ENCODE data around the gene ESYT2. TPM values are rescaled to one million over a fixed set of nuclear protein-coding genes. Genes with fewer than 3 reads are reported as not detected.
"Not testable (repeated sequence)": the region's sequence is repeated elsewhere in the genome, so short reads cannot be mapped to it uniquely, and the experiment has no call there.

Gene ESYT2
- total RNA-seq, 2 donors from 2014 or later, result 145 to 181 TPM

DNA sequence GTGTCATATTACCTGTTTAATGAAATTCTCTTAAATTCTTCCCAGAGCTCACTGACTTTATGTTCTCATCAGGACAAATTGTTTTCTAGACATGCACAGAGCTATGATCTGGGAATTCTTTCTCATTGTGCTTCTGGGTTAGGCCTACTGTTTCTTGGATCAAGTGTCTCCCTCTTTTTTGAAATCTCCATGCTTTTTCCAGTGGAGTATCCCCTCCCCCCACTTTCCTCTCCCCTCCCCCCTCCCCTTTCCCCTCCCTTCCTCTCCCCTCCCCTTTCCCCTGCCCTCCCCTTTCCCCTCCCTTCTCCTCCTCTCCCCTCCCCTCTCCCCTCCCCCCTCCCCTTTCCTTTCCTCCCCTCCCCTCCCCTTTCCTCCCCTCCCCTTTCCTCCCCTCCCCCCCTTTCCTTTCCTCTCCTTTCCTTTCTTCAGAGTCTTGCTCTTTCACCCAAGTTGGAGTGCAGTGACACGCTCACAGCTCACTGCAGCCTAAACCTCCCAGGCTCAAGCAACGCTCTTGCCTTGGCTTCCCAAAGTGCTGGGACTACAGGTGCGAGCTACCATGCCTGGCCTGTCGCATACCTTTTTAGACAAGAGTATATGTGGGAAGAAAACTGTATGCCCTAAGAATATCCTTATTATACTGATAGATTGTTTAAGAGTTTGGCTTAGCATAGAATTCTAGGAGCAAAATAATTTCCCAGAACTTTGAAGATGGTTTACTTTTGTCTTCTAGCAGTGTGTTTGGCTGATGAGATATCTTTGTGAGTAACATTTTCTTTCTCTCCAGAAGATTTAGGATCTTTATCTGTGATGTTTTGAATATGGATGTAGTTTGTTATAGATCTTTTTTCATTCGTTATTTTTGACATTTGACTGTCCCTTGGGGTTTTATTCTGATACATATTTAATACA, 29.5 kb upstream of the ESYT2 start:
- DNase-seq (ENCODE audit: low spot score), result no peak

DNA sequence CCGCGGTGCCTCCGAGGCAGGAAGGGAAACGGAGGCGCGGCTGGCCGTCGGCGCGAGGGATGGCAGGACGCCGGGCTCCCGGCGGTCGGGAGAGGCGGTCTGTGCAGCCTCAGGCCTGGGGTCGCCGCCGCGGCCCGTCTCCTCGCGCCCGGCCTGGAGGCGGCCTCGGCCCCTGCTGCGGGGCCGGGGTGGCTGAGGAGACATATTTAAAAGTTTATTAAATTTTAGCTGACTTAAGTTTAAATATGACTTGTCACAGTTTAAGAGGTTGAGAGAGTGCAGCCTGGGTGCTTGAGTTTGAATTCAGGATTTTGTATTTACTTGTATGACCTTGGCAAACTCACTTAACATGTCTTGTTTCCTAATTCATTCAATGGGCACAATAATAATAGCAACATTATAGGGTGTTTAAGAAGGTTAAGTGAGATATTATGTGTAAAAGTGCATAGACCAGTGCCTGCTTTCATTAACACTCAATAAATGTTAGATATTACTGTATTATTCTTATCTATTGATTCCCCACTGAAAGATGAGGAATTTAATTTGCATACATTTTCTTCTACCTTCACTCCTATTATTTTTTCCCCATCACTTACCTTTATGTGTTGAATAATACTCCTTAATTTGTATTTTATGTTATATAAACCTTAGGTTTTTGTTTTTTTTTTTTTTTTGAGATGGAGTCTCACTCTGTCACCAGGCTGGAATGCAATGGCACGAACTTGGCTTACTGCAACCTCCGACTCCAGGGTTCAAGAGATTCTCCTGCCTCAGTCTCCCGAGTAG, 27.8 kb upstream of the ESYT2 start:
- intact Hi-C loops (cut with DNase I), result no loop called here
- DNase-seq (ENCODE audit: low spot score), result no peak

More for the DNA sequence above, 29.5 kb upstream of the ESYT2 start:
- intact Hi-C loops (cut with DNase I), result no loop called here

- intact Hi-C loops (cut with DNase I), result no loop called here
- DNase-seq (ENCODE audit: low spot score), result no peak
Measured at GRCh38 chr7:158854681-158855081, 25.4 kb upstream of the ESYT2 start.

- no peak for DNase-seq (ENCODE audit: low spot score)
- intact Hi-C loops (cut with DNase I), result no loop called here
Measured at GRCh38 chr7:158850545-158851102, 21.3 kb upstream of the ESYT2 start.

GRCh38 chr7:158849768-158850544, 20.6 kb upstream of the ESYT2 start:
- intact Hi-C loops (cut with DNase I), result no loop called here
- no peak for DNase-seq (ENCODE audit: low spot score)

- no peak for DNase-seq (ENCODE audit: low spot score)
- intact Hi-C loops (cut with DNase I), result no loop called here
Measured at GRCh38 chr7:158849442-158849767, 20.1 kb upstream of the ESYT2 start.

DNA sequence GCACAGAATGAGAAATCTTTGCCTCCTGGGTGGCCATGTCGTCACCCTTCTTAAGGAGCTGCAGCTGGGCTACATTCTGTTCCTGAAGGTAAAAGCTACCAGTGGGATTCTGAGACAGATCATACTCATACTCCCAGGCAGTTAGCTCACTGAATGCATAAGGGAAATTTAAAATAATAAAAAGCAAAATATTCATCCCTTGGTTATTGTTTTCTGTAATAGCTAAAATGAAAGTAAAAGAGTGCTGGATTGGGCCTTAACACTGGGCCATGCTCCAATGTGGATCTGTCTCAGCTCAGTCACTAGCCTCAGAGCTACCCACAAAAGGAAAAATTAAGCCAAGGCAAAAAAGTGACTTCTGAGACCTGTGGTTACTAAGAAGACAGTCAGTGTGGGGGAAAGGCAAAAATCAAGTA, 18.1 kb upstream of the ESYT2 start:
- intact Hi-C loops (cut with DNase I), result no loop called here
- DNase-seq (ENCODE audit: low spot score), result no peak

DNA sequence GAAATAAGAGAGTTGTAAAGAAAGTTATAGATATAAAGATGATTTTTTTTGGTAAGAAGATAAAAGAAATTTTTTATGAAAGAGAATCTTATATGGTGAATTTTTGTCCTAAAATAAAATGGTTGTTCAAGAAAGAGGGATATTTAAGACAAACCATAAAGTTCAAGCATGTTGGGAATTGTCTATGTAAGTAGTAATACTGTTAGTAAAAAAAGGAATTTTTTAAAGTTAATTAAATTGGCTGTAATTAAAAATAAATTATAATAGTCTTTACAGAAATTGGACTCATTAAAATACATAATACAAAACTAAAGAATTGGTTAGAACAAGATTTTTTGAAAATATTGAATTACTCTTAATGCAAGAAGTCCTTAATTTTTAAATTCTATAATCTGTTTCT, 17.0 kb upstream of the ESYT2 start:
- no peak for DNase-seq (ENCODE audit: low spot score)
- intact Hi-C loops (cut with DNase I), result no loop called here

DNA sequence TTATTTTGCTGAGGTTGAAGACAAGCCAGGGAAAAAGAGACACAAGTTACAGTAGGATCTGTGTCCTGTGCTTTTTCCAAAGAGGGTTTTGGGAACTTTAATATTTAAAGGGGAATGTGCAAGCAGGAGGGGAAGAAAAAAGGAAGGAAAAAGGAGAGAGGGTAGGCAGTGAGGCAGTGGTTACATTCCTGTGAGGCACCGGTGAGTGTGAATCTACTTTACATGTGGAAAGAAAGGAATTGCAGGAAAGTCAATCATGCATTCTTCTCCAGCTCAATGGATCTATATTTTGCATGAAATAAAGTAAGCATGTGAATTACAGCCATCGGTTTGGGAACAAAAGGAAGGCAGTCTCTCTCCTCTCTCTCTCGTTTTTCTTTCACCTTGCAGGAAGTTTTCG, 14.5 kb upstream of the ESYT2 start:
- intact Hi-C loops (cut with DNase I), result no loop called here
- no peak for DNase-seq (ENCODE audit: low spot score)

GRCh38 chr7:158842486-158842885, 13.2 kb upstream of the ESYT2 start:
- intact Hi-C loops (cut with DNase I), result no loop called here
- no peak for DNase-seq (ENCODE audit: low spot score)

GRCh38 chr7:158840604-158841003, 11.3 kb upstream of the ESYT2 start:
- intact Hi-C loops (cut with DNase I), result no loop called here
- DNase-seq (ENCODE audit: low spot score), result no peak

- intact Hi-C loops (cut with DNase I); DNase-seq (ENCODE audit: low spot score): not testable (repeated sequence)
Measured at GRCh38 chr7:158839177-158839576, 9.9 kb upstream of the ESYT2 start.

GRCh38 chr7:158837790-158838637, 8.7 kb upstream of the ESYT2 start:
- DNase-seq (ENCODE audit: low spot score), result no peak
- intact Hi-C loops (cut with DNase I), result no loop called here

- intact Hi-C loops (cut with DNase I), result no loop called here
Measured at GRCh38 chr7:158836692-158837091, 7.4 kb upstream of the ESYT2 start.

DNA sequence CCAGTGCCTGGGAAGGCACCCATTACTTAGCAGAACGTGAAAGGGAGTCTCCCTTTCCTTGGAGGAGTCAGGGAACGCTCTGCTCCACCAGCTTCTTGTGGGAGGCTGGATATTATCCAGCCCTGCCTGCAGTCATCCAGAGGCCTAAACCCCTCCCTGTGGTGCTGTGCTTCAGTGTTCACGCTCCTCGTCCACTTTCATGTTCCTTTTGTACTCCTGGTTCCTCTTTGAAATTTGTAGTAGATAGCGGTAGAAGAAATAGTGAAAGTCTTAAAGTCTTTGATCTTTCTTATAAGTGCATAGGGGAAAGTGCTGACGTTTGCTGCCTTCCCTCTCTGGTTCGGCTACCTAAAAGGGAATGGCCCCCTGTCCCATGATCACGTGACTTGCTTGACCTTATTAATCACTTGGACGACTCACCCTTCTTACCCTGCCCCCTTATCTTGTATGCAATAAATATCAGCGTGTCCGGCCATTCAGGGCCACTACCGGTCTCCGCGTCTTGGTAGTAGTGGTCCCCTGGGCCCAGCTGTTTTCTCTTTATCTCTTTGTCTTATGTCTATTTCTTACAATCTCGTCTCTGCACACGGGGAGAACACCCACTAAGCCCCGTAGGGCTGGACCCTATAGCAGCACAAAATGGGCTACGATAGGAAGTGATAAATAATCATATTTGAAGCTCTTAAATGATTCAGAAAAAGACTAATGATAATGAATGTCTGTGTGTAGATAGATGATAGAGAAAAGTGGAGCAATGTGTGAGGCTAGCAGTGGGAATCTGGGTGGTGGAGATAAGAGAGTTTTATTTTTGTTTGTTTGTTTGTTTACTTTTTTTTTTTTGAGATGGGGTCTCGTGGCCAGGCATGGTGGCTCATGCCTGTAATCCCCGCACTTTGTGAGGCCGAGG, 5.8 kb upstream of the ESYT2 start:
- DNase-seq (ENCODE audit: low spot score), result no peak
- intact Hi-C loops (cut with DNase I), result no loop called here

More at GRCh38 chr7:158836692-158837091, 7.4 kb upstream of the ESYT2 start:
- no peak for DNase-seq (ENCODE audit: low spot score)

DNA sequence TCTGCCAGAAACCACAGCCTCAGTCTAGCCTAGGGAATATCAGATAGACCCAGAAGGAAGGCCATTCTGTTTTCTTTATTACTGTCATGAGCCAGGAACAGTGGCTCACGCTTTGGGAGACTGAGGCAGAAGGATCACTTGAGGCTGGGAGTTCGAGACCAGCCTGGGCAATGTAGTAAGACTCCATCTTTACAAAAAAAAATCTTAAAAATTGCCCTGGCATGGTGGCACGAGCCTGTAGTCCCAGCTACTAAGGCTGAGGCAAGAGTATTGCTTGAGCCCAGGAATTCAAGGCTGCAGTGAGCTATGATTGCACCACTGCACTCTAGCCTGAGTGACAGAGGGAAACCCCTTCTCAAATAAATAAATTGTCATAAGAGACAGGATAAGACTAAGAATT, 3.7 kb upstream of the ESYT2 start:
- intact Hi-C loops (cut with DNase I), result no loop called here

GRCh38 chr7:158831738-158832091, 2.4 kb upstream of the ESYT2 start:
- intact Hi-C loops (cut with DNase I), result no loop called here
- no peak for DNase-seq (ENCODE audit: low spot score)

More for the DNA sequence above, 3.7 kb upstream of the ESYT2 start:
- no peak for DNase-seq (ENCODE audit: low spot score)

Data from posterior vena cava (tissue), 2 donors.